ENCODE results near the gene RDH5.

DNA sequence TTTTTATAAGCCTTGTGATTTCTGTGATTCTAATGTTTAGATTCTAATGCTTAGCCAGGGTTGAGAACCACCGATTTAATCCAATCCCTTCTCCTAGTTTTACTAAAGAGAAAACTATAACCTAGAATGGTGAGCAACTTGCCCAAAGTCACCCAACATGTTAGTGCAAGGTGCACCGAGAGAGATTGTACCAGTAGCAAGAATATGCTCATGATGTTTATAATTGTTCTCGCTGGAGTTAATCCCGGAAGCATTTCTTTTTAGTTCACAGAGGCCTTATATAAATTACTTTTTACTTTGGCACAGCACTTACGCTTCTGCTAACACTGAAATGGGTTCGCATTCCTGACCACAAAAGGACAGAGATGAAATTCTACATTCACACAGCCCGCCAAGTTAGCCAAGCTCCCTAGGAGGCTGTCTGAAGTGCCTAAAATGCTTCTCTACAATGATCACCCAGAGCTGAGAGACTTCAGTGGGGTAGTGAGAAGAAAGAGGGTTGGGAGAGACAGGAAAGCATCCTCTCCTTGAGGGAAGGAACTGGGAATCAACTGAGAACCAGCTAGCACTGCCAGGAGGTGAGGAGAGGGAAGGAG, 4.9 kb upstream of the RDH5 start:
- TF ChIP-seq, protein P1, sequence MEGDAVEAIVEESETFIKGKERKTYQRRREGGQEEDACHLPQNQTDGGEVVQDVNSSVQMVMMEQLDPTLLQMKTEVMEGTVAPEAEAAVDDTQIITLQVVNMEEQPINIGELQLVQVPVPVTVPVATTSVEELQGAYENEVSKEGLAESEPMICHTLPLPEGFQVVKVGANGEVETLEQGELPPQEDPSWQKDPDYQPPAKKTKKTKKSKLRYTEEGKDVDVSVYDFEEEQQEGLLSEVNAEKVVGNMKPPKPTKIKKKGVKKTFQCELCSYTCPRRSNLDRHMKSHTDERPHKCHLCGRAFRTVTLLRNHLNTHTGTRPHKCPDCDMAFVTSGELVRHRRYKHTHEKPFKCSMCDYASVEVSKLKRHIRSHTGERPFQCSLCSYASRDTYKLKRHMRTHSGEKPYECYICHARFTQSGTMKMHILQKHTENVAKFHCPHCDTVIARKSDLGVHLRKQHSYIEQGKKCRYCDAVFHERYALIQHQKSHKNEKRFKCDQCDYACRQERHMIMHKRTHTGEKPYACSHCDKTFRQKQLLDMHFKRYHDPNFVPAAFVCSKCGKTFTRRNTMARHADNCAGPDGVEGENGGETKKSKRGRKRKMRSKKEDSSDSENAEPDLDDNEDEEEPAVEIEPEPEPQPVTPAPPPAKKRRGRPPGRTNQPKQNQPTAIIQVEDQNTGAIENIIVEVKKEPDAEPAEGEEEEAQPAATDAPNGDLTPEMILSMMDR (IDR thresholded peaks at IDR 0.05; ENCODE audit: low read depth, low read length, poor library complexity, severe bottlenecking), result no peak
- no peak for TF ChIP-seq EZH2phosphoT487 (IDR thresholded peaks at IDR 0.05; ENCODE audit: borderline replicate concordance, low read length)

Data from DOHH2 (cell line).